GM12878 (cell line): ENCODE results near the gene NEK11. TPM values are rescaled to one million over a fixed set of nuclear protein-coding genes. Genes with fewer than 3 reads are reported as not detected.

Source experiments
- ATAC-seq: fragments of 200-7000 bp; cut with Tn5 transposase; 3 replicates; pipeline ENCODE4 v1.9.1; 2020; ENCODE audit warnings: mild to moderate bottlenecking, moderate library complexity
- BruUV-seq: library from RNA; stranded (reverse); fragments of 400-500 nt; replicated peaks from 2 replicates; lab custom pipeline; 2021; lab: Mats Ljungman, UMichigan
- CTCF ChIA-PET: fragments of 300-600 bp; sonication (Branson Sonifier 250); formaldehyde crosslinking; extraction: SDS; loops from one replicate; lab custom pipeline; 2021; ENCODE audit warnings: inconsistent platforms; lab: Yijun Ruan, JAX
- POLR2A ChIA-PET: fragments of 350-600 bp; formaldehyde crosslinking; extraction: SDS; loops from one replicate; lab custom pipeline; 2021; ENCODE audit warnings: inconsistent platforms; lab: Charles Lee
- RAD21 ChIA-PET: fragments of 300-600 bp; sonication (Branson Sonifier 250); formaldehyde crosslinking; loops from one replicate; lab custom pipeline; 2023; ENCODE audit warnings: antibody characterized with exemption; ENCODE audit not compliant: unreplicated experiment; lab: Charles Lee
- SMC1A ChIA-PET: fragments of 300-600 bp; sonication (Branson Sonifier 250); formaldehyde crosslinking; loops from one replicate; lab custom pipeline; 2023; ENCODE audit not compliant: unreplicated experiment, uncharacterized antibody; lab: Charles Lee
- DNase-seq: peaks from one replicate; pipeline ENCODE4 v3.0.0-alpha.2; 2011; ENCODE audit warnings: low read depth, low spot score
- FAIRE-seq: peaks from 3 replicates; lab custom pipeline; 2011; peaks lifted over from hg19 to GRCh38; lab: Jason Lieb, UNC
- H2AFZ ChIP-seq: 2 replicates; pipeline ENCODE4 v1.6.0; 2011; ENCODE audit warnings: low read depth, low read length, control low read depth; ENCODE audit not compliant: control insufficient read depth
- H3K27ac ChIP-seq: 2 replicates; pipeline ENCODE4 v1.5.1; 2011; ENCODE audit warnings: control low read depth; ENCODE audit not compliant: control insufficient read depth, insufficient read depth
- H3K27me3 ChIP-seq, 2 experiments: replicated peaks in 1 of 2; 2 replicates each; pipeline versions ENCODE4 v1.6.0 to v1.6.1; 2011; ENCODE audit warnings: low read length in 1 of 2; ENCODE audit not compliant: control insufficient read depth in 2 of 2, insufficient read depth in 2 of 2
- H3K36me3 ChIP-seq, 2 experiments: 2 replicates each; pipeline ENCODE4 v1.5.1; 2011; ENCODE audit warnings: low read length in 1 of 2; ENCODE audit not compliant: control insufficient read depth in 2 of 2, insufficient read depth in 2 of 2
- H3K4me1 ChIP-seq: 2 replicates; pipeline ENCODE4 v1.6.1; 2011; ENCODE audit warnings: mild to moderate bottlenecking, low read length, moderate library complexity, mixed read lengths; ENCODE audit not compliant: control insufficient read depth, insufficient read depth
- H3K4me2 ChIP-seq: 2 replicates; pipeline ENCODE4 v1.6.0; 2011; ENCODE audit warnings: control low read depth; ENCODE audit not compliant: control insufficient read depth, insufficient read depth
- H3K4me3 ChIP-seq: fragments of 200-600 bp; sonication (generic); 2 replicates; pipeline ENCODE4 v1.5.1; 2016
- H3K79me2 ChIP-seq: 2 replicates; pipeline ENCODE4 v1.6.0; 2011; ENCODE audit warnings: low read length; ENCODE audit not compliant: control insufficient read depth, insufficient read depth
- H3K9ac ChIP-seq: 2 replicates; pipeline ENCODE4 v1.8.0; 2011; ENCODE audit warnings: low read length, control low read depth, mixed read lengths; ENCODE audit not compliant: control insufficient read depth, insufficient read depth
- H3K9me3 ChIP-seq: replicated peaks from 3 replicates; pipeline ENCODE4 v1.5.1; 2011; ENCODE audit warnings: mild to moderate bottlenecking, low read length; ENCODE audit not compliant: control insufficient read depth, insufficient read depth
- H4K20me1 ChIP-seq: 2 replicates; pipeline ENCODE4 v1.6.0; 2011; ENCODE audit not compliant: control insufficient read depth, insufficient read depth
- ATF3 ChIP-seq: IDR thresholded peaks from 2 replicates; pipeline ENCODE4 v1.6.1; 2011; ENCODE audit warnings: low read depth, mild to moderate bottlenecking, low read length, moderate library complexity, borderline replicate concordance; ENCODE audit errors: extremely low read depth
- ZBTB40 ChIP-seq: fragments of 450-650 bp; IDR thresholded peaks from 2 replicates; pipeline ENCODE4 v1.6.1; 2016; ENCODE audit warnings: mild to moderate bottlenecking, moderate library complexity, borderline replicate concordance
- WGBS: methylation state at CpG from one replicate; pipeline ENCODE4 v1.1.6; 2016; ENCODE audit warnings: low lambda C conversion rate; ENCODE audit not compliant: insufficient replicate concordance, insufficient coverage; ENCODE audit errors: missing lambda C conversion rate; 5-methylcytosine and 5-hydroxymethylcytosine counted together
- in situ Hi-C: fragments of 300-500 bp; cut with MboI; formaldehyde crosslinking; loops from 9 replicates; pipeline ENCODE4 v1.14.3; 2018; ENCODE audit warnings: mixed read lengths
- intact Hi-C: fragments of 100-400 bp; cut with micrococcal nuclease; formaldehyde crosslinking; loops from one replicate; pipeline ENCODE4 v1.14.2; 2022; ENCODE audit not compliant: unreplicated experiment
- polyA plus RNA-seq, 11 experiments: library from polyadenylated mRNA; depleted of rRNA in 4 of 11; unstranded in 6 of 11; stranded (reverse) in 5 of 11; fragments of >200 nt; fragmentation: Nextera tagmentation in 4 of 11; fragmentation: Illumina TruSeq in 1 of 11; extraction: Ambion mirVana in 4 of 11; extraction: Trizol in 1 of 11; gene quantifications; 1 replicate in 1 of 11; 2 replicates in 10 of 11; pipeline versions ENCODE4 v1.2.1 to v1.2.3, GENCODE V29; 2011 to 2016; ENCODE audit warnings: inconsistent platforms in 2 of 11, missing spikeins in 2 of 11, low read depth in 1 of 11
- total RNA-seq, 4 experiments: library from RNA; depleted of rRNA in 3 of 4; stranded (reverse); fragments of >200 nt in 3 of 4; fragmentation: Illumina TruSeq in 1 of 4; extraction: Trizol in 1 of 4; gene quantifications; 2 replicates each; pipeline versions ENCODE4 v1.2.1 to v1.2.3, GENCODE V29; 2013 to 2021

The NEK11 gene
- total and polyA plus RNA-seq, 10 of the 15 experiments (the other 5 are each of a cell fraction or from before 2014, with no cell fraction given): 0.05 to 0.94 (median 0.36) TPM; not detected in 1

- BruUV-seq: no TSS peak
- Histone ChIP-seq H3K27ac (no peak overlapping the region), H3K4me3 (no peak overlapping the region), H3K9me3 (no peaks in the 10 kb centered on the region), H3K4me2 (no peak overlapping the region), H3K79me2 (no peaks in the 10 kb centered on the region), H3K4me1 (no peaks in the 10 kb centered on the region), H2AFZ (no peak overlapping the region), H3K36me3 (no peaks in the 10 kb centered on the region), H3K9ac (no peak overlapping the region), H4K20me1 (no peaks in the 10 kb centered on the region), H3K27me3 (no peaks in the 10 kb centered on the region)
- ChIA-PET POLR2A (no interaction called here), SMC1A (no interaction called here), CTCF (no interaction called here), RAD21 (no interaction called here)
- no peak for FAIRE-seq
- 11% methylated on average over 5 of the region's 5 CpGs for WGBS
- TF ChIP-seq ZBTB40 (peak; percentile 51; the same call in 1 of the 2 replicates), ATF3 (no peak)
- intact Hi-C loops (no loop called here), in situ Hi-C loops (no loop called here)
- ATAC-seq: no peak
- DNase-seq: no peak
These were observed 197.0 kb downstream of the NEK11 start for GRCh38 chr3:131223373-131224289.
